Measurements from ENCODE around the gene TREML1. TPM values are rescaled to one million over a fixed set of nuclear protein-coding genes. Genes with fewer than 3 reads are reported as not detected.

Gene TREML1
- total and polyA plus RNA-seq, 2 donors (not counting 1 experiment from before 2014, with no cell fraction given), result 0.07 TPM; not detected in 1

- H3K4me2 ChIP-seq (replicated peaks; ENCODE audit: low read depth, low read length, poor library complexity, severe bottlenecking), result no peak overlapping the region
- no peak overlapping the region for H3K27ac Mint-ChIP-seq
- no peaks in the 10 kb centered on the region for H4K20me1 ChIP-seq (ENCODE audit: control insufficient read depth, insufficient read depth, low read length, poor library complexity, severe bottlenecking)
- ATAC-seq (ENCODE audit: low read depth), result no peak
- peaks cover 3% of the 10 kb centered on the region for H3K27me3 Mint-ChIP-seq
- H3K9ac ChIP-seq (ENCODE audit: low read length), result no peak overlapping the region
- peaks cover 49% of the 10 kb centered on the region for H3K4me1 Mint-ChIP-seq
- intact Hi-C loops (cut with micrococcal nuclease), result loop anchor here (5.0 kb wide), 1 partner anchor 136 kb away; no protein-coding TSS in a partner anchor
- no peaks in the 10 kb centered on the region for H3K9me3 ChIP-seq (ENCODE audit: control extremely low read depth in 1 of 3, control insufficient read depth in 2 of 3, insufficient read depth in 1 of 3, low read length in 2 of 3)
- peaks cover 43% of the 10 kb centered on the region in 2 donors for H3K4me1 ChIP-seq (ENCODE audit: control insufficient read depth in 2 of 2, insufficient read depth in 2 of 2, low read length in 2 of 2)
- no peaks in the 10 kb centered on the region for H3K9me3 Mint-ChIP-seq (ENCODE audit: insufficient read depth)
- WGBS (ENCODE audit: insufficient coverage), result no CpG with 5 or more reads among the region's 1 CpG
- H3K4me3 Mint-ChIP-seq, result no peak overlapping the region
- H3K36me3 ChIP-seq (replicated peaks in 1 of 2; ENCODE audit: control extremely low read depth in 1 of 2, control insufficient read depth in 1 of 2, extremely low read depth in 1 of 2, insufficient read depth in 2 of 2, low read length in 1 of 2), result no peaks in the 10 kb centered on the region
- no peaks in the 10 kb centered on the region for H3K79me2 ChIP-seq (ENCODE audit: control insufficient read depth, insufficient read depth, low read length)
- POLR2A ChIA-PET, result no interaction called here
- no peak overlapping the region for H3K4me3 ChIP-seq (ENCODE audit: control extremely low read depth in 1 of 5, extremely low read depth in 1 of 5, insufficient read depth in 1 of 5, low read depth in 2 of 5, low read length in 4 of 5)
- H2AFZ ChIP-seq (ENCODE audit: insufficient read depth, low read depth, low read length, poor library complexity, severe bottlenecking), result no peak overlapping the region
- no peak overlapping the region for H3K27ac ChIP-seq (ENCODE audit: low read length in 2 of 2)
- DNase-seq, result no peak
- no peak for TF ChIP-seq EZH2 (IDR thresholded peaks at IDR 0.05; ENCODE audit: borderline replicate concordance, insufficient read depth, low read depth, low read length, poor library complexity, severe bottlenecking)
- TF ChIP-seq, protein P1, sequence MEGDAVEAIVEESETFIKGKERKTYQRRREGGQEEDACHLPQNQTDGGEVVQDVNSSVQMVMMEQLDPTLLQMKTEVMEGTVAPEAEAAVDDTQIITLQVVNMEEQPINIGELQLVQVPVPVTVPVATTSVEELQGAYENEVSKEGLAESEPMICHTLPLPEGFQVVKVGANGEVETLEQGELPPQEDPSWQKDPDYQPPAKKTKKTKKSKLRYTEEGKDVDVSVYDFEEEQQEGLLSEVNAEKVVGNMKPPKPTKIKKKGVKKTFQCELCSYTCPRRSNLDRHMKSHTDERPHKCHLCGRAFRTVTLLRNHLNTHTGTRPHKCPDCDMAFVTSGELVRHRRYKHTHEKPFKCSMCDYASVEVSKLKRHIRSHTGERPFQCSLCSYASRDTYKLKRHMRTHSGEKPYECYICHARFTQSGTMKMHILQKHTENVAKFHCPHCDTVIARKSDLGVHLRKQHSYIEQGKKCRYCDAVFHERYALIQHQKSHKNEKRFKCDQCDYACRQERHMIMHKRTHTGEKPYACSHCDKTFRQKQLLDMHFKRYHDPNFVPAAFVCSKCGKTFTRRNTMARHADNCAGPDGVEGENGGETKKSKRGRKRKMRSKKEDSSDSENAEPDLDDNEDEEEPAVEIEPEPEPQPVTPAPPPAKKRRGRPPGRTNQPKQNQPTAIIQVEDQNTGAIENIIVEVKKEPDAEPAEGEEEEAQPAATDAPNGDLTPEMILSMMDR (IDR thresholded peaks at IDR 0.05), result no peak
- no peaks in the 10 kb centered on the region for H3K27me3 ChIP-seq (replicated peaks in 1 of 4; ENCODE audit: control extremely low read depth in 1 of 4, control insufficient read depth in 3 of 4, insufficient read depth in 4 of 4, low read length in 3 of 4)
- CTCF ChIA-PET, result interaction anchor here (0.9 to 2.4 kb wide), 11 partner anchors 8 to 97 kb away, joined by 3 to 11 read pairs (median 7); partner anchors contain the start of gene TREML2
Observed at GRCh38 chr6:41181566-41181965, 27.4 kb upstream of the TREML1 start.

GRCh38 chr6:41179163-41179562 is 25.0 kb upstream of the TREML1 start:
- ATAC-seq (ENCODE audit: low read depth) (no peak), DNase-seq (no peak)
- Mint-ChIP-seq H3K27me3 (peaks cover 5% of the 10 kb centered on the region), H3K4me1 (peaks cover 33% of the 10 kb centered on the region), H3K27ac (no peak overlapping the region), H3K9me3 (ENCODE audit: insufficient read depth) (no peaks in the 10 kb centered on the region), H3K4me3 (no peak overlapping the region)
- ChIA-PET CTCF (no interaction called here), POLR2A (no interaction called here)
- 67% methylated on average over 2 of the region's 4 CpGs for WGBS (ENCODE audit: insufficient coverage)
- TF ChIP-seq, protein P1 (IDR thresholded peaks at IDR 0.05), result no peak
- no peak for TF ChIP-seq EZH2 (IDR thresholded peaks at IDR 0.05; ENCODE audit: borderline replicate concordance, insufficient read depth, low read depth, low read length, poor library complexity, severe bottlenecking)
- no peak overlapping the region for H3K4me2 ChIP-seq (replicated peaks; ENCODE audit: low read depth, low read length, poor library complexity, severe bottlenecking)
- H3K4me3 ChIP-seq (ENCODE audit: control extremely low read depth in 1 of 5, extremely low read depth in 1 of 5, insufficient read depth in 1 of 5, low read depth in 2 of 5, low read length in 4 of 5), result no peak overlapping the region
- H3K4me1 ChIP-seq (ENCODE audit: control insufficient read depth in 2 of 2, insufficient read depth in 2 of 2, low read length in 2 of 2), result peaks cover 20 to 22% of the 10 kb centered on the region in 2 donors
- no peaks in the 10 kb centered on the region for H4K20me1 ChIP-seq (ENCODE audit: control insufficient read depth, insufficient read depth, low read length, poor library complexity, severe bottlenecking)
- no peaks in the 10 kb centered on the region for H3K9me3 ChIP-seq (ENCODE audit: control extremely low read depth in 1 of 3, control insufficient read depth in 2 of 3, insufficient read depth in 1 of 3, low read length in 2 of 3)
- no peak overlapping the region for H3K27ac ChIP-seq (ENCODE audit: low read length in 2 of 2)
- H3K79me2 ChIP-seq (ENCODE audit: control insufficient read depth, insufficient read depth, low read length), result no peaks in the 10 kb centered on the region
- no peaks in the 10 kb centered on the region for H3K36me3 ChIP-seq (replicated peaks in 1 of 2; ENCODE audit: control extremely low read depth in 1 of 2, control insufficient read depth in 1 of 2, extremely low read depth in 1 of 2, insufficient read depth in 2 of 2, low read length in 1 of 2)
- no peak overlapping the region for H3K9ac ChIP-seq (ENCODE audit: low read length)
- intact Hi-C loops (cut with micrococcal nuclease), result no loop called here
- H3K27me3 ChIP-seq (replicated peaks in 1 of 4; ENCODE audit: control extremely low read depth in 1 of 4, control insufficient read depth in 3 of 4, insufficient read depth in 4 of 4, low read length in 3 of 4), result no peaks in the 10 kb centered on the region
- H2AFZ ChIP-seq (ENCODE audit: insufficient read depth, low read depth, low read length, poor library complexity, severe bottlenecking), result no peak overlapping the region

All from B cell (primary cell).